Activated CD8-positive, alpha-beta memory T cell treated with anti-CD3 and anti-CD28 coated beads, Interleukin-2, amount 50 U/mL, for 24 hours (primary cell): ENCODE results near the gene RAB12.
A peak's percentile ranks its signal among the peaks of the same experiment; 100 is the strongest.
"Not testable (repeated sequence)": the region's sequence is repeated elsewhere in the genome, so short reads cannot be mapped to it uniquely, and the experiment has no call there.

ENCODE experiments used
- DNase-seq: peaks from one replicate; pipeline ENCODE4 v3.0.0-alpha.2; 2020; ENCODE audit errors: extremely low read depth

The RAB12 gene

GRCh38 chr18:8608795-8609658 is at the start of gene RAB12:
RAB12 (plus strand) TSS chr18:8609437; CDS start chr18:8609440, 3 bp downstream.
- peak; percentile 61 for DNase-seq

GRCh38 chr18:8559612-8560186 is 49.5 kb upstream of the RAB12 start:
- no peak for DNase-seq

GRCh38 chr18:8561123-8561910 is 47.9 kb upstream of the RAB12 start:
- DNase-seq, result no peak

- DNase-seq, result no peak
These were observed 47.2 kb upstream of the RAB12 start for GRCh38 chr18:8562070-8562469.

GRCh38 chr18:8562919-8563318 is 46.3 kb upstream of the RAB12 start:
- DNase-seq, result no peak

GRCh38 chr18:8571399-8571798 is 37.8 kb upstream of the RAB12 start:
- DNase-seq, result no peak

GRCh38 chr18:8573766-8574165 is 35.5 kb upstream of the RAB12 start:
- not testable (repeated sequence) for DNase-seq

- no peak for DNase-seq
These were observed 24.4 kb upstream of the RAB12 start for GRCh38 chr18:8584798-8585197.

- no peak for DNase-seq
These were observed 22.3 kb upstream of the RAB12 start for GRCh38 chr18:8586941-8587340.

GRCh38 chr18:8595445-8595844 is 13.8 kb upstream of the RAB12 start:
- no peak for DNase-seq

GRCh38 chr18:8601277-8602032 is 7.8 kb upstream of the RAB12 start:
- DNase-seq, result no peak

GRCh38 chr18:8602040-8602439 is 7.2 kb upstream of the RAB12 start:
- no peak for DNase-seq

- no peak for DNase-seq
These were observed 6.7 kb upstream of the RAB12 start for GRCh38 chr18:8602557-8602956.

- no peak for DNase-seq
These were observed 5.3 kb upstream of the RAB12 start for GRCh38 chr18:8603663-8604520.

- no peak for DNase-seq
These were observed 3.3 kb upstream of the RAB12 start for GRCh38 chr18:8605974-8606373.

- DNase-seq, result no peak
These were observed 1.2 kb upstream of the RAB12 start for GRCh38 chr18:8607776-8608742.

- no peak for DNase-seq
These were observed 622 bp downstream of the RAB12 start for GRCh38 chr18:8609659-8610458.

GRCh38 chr18:8610459-8610851 is 1.2 kb downstream of the RAB12 start:
- DNase-seq, result no peak
